Cortex of kidney (tissue), 1 donor: ENCODE data around the gene PPP1R9B.

Source experiments
- DNase-seq: peaks from one replicate; lab custom pipeline; 2025; lab: John Stamatoyannopoulos, UW

PPP1R9B gene

DNA sequence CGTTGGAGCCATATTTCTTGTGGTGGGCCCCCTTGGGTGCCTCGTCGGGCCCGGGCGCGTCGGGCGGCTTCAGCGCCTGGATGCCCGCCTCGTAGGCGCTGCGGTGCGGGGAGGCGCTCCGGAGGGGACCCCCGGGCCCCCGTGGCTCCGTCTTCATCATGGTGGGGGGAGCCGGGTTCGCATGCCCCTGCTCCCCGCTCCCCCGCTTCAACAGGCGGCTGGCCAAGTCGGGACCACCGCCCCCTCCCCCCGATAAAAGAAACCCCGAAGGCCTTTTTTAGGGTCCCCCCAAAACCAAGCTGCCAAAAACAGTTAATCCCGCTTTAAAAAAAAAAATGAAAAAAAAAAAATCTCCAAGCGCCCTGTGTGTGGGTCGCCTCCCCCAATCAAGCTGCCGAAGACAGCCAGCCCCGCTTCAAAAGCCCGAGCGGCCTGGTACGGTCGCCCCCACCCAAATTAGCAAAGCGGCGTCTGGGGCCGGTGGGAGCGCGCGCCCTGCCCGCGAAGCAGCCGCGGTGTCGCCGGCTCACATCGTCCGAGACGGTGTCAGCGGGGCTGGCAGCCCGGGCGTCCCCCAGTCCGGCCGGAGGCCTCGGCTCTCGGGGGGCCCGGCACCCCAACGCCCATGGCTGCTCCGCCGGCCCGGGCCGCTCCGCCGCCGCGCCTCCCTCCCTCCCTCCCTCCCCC is at the start of gene PPP1R9B:
Gene PPP1R9B (minus strand): TSS at position 324 of the 687 bp plus-strand sequence. CDS start 164 bp downstream, at position 160.
- no peak for DNase-seq

DNA sequence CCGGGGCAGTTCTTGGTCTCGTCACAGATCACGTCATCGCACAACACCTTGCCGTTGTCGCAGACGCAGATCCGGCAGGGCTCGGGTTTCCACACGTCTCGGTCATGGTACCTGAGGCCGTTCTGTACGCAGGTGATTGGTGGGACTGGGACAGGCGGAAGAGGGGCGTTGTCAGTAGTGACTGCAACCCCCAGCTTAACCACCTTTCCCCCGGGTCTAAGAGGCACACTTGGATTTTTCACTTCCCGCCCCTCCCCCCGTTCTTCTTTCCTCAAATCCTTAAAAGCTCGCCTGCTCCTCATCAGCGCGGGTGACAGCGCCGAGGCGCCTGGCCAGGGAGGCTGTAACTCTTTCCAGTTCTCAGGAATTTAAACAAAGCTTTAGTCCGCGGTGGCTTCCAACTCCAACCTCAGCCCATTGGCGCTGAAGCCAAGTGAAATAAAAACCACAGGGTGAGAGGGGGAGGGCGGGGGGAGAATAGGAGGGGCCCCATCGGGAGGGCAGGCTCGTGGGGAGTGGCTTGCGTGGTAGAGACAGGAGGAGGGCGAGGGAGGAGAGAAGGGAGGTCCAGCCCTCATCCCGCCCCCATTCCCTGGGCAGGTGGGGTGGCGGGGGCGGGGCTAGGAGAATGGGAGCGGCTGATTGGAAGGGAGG is 49.5 kb upstream of the PPP1R9B start:
- DNase-seq, result no peak

DNA sequence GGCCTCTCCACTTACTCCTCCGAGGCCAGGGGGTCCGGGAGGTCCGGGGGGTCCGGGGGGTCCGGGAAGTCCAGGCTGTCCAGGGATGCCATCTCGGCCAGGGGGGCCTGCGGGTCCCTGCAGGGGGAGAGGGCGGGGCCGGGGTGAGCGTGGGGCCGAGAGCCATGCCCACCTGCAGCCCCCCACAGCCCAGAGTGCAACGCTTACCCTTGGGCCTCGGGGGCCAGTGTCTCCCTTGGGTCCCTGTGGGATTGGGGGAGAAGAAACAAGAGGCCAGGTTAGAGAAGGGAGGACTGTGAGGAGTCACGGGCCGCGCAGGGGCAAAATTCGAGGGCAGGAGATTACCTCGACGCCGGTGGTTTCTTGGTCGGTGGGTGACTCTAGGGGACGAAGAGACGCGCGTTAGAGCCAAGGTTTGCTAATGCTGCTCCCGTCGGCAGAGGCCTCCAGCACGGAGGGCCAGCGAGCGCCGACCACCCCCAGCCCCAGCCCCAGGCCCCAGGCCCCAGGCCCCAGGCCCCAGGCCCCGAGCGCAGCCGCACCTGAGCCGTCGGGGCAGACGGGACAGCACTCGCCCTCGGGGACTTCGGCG is 48.8 kb upstream of the PPP1R9B start:
- no peak for DNase-seq

DNA sequence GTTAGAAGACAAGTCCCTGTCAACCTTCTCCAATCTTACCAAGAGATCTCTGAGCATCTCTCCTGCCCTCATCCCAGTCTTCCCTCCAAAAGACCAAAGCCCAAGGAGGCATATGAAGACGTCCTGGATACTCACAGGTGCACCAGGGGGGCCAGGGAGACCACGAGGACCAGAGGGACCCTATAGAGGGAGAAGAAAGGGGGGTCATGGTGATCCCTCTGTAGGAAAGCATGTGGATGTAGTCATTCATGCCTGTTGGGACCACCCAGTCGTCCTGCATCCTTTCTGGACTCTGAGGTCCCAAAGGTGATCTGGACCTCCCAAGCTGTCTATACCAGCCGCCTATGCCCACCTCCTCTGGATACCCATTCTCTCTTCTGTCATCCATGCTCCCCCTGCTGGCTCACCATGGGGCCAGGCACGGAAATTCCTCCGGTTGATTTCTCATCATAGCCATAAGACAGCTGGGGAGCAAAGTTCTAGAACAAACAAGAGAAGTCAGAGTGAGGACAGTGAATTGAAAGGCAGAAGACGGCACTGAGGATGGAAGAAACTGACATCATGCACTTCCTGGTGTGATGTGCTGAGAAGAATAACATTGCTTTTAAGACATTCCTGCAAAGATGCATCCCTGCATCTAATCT is 47.7 kb upstream of the PPP1R9B start:
- no peak for DNase-seq

- DNase-seq, result no peak
These were observed 46.3 kb upstream of the PPP1R9B start for GRCh38 chr17:50196826-50197225.

- no peak for DNase-seq
These were observed 45.6 kb upstream of the PPP1R9B start for GRCh38 chr17:50196036-50196435.

- DNase-seq, result no peak
These were observed 44.7 kb upstream of the PPP1R9B start for GRCh38 chr17:50194934-50195865.

GRCh38 chr17:50194140-50194933 is 43.9 kb upstream of the PPP1R9B start:
- DNase-seq, result no peak

DNA sequence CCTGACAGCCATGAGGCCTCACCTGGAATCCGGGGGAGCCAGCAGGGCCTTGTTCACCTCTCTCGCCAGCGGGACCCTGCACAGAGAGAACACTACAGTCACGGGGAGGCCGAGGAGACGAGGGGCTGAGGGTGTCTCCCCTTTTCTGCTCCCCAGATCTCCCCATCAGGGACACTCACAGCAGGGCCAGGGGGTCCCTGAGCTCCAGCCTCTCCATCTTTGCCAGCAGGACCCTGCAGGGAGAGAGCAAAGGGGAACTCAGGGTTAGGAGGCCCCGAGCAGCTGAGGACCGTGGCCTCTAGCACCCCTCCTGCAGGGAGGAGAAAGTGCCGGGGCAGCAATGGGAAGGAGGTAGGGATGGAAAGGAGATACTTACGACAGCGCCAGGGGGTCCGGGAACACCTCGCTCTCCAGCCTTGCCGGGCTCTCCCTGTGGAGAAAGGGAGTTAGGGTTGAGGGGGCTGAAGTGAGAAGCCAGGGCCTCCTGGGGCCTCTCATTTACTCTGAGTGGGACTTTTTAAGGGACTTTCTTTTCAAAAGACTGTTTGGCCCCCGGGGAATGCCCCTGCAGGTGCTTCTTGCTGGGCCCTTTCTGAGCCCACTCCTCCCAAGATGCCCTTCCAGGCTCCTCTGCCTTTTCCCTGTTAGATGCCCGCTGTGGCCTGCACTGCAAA is 42.3 kb upstream of the PPP1R9B start:
- no peak for DNase-seq

- no peak for DNase-seq
These were observed 41.7 kb upstream of the PPP1R9B start for GRCh38 chr17:50192144-50192617.

DNA sequence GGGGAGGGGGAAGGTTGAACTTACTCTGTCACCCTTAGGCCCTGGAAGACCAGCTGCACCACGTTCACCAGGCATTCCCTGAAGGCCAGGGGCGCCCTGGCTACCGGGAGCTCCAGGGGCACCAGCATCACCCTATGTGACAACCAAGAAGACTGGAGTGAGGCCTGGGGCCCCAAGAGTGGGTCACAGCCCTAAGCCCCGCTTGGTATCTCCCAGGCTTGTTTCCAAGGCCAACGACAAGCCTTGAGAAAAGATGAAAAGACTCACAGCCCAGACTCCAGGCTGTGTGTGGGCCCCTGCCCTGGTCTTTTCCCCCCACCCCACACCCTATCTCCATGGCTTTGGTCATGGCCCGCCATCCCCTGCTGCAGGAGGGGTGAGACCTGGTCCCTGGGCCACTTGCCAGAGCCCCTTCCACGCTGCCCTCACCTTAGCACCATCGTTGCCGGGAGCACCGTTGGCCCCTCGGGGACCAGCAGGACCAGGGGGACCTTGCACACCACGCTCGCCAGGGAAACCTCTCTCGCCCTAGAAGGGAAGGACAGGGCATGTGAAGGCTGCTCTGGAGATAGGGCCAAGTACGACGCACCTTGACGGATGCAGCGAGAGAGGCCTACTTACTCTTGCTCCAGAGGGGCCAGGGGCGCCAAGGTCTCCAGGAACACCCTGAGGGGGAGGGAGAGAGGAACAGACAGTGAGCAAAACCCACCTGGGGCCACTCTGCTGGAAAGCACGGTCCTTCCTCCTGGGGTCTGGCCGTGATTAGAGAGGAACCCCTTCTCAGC is 41.1 kb upstream of the PPP1R9B start:
- no peak for DNase-seq

GRCh38 chr17:50190603-50191358 is 40.3 kb upstream of the PPP1R9B start:
- no peak for DNase-seq

DNA sequence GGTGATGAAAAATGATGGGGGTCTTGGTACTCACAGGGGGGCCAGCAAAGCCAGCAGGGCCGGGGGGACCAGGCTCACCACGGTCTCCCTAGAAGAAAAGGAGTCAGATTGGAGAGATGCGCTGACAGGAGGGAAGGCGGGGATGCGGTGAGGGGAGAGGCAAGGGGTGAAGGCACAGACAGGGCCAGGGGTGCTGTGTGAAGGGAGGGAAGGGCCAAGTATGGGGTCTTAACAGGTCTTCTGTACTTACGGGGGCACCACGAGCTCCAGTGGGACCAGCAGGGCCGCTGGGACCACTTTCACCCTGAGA is 39.8 kb upstream of the PPP1R9B start:
- DNase-seq, result no peak

DNA sequence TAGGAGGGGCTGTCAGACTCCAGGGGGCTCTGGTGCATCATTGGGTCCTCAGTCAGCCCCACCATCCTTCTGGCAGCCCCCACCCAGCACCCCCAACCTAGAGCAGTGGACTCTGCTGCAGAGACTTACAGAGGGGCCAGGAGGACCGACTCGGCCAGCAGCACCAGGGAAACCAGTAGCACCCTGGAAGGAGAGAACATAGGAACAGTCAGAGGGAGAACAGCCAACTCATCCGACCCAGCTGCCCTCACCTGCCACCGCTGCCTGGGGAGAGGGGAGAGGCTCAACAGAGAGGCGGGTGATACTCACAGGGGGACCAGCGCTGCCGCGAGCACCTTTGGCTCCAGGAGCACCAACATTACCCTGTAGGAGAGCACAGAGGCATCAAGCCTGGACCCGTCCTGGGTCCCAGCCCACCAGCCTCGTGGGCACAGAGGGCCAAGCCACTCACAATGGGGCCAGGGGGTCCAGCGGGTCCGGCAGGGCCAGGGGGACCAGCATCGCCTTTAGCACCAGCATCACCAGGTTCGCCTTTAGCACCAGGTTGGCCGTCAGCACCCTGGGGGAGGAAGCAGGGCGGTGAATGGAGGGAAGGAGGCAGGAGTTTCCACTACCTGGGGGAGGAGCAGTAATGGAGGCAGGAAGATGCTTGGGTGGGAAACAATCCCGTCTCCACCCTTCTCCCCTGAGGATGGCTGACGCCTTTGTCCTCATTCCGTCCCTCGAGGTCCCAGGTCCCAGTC is 39.2 kb upstream of the PPP1R9B start:
- no peak for DNase-seq

GRCh38 chr17:50188921-50189549 is 38.6 kb upstream of the PPP1R9B start:
- DNase-seq, result no peak

DNA sequence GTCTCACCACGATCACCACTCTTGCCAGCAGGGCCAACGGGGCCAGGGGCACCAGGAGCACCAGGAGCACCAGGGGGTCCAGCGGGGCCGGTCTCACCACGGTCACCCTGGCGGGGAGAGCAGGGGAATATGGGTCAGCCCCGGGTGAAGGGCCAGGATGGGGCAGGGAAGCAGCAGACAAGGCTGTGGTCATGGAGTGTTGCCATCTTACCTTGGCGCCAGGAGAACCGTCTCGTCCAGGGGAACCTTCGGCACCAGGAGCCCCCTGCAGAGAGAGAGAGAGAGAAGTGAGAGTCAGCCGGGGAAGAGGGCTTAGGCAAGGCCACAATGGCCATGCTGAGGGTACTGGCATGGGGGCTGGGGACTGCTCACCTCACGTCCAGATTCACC is 38.0 kb upstream of the PPP1R9B start:
- DNase-seq, result no peak

DNA sequence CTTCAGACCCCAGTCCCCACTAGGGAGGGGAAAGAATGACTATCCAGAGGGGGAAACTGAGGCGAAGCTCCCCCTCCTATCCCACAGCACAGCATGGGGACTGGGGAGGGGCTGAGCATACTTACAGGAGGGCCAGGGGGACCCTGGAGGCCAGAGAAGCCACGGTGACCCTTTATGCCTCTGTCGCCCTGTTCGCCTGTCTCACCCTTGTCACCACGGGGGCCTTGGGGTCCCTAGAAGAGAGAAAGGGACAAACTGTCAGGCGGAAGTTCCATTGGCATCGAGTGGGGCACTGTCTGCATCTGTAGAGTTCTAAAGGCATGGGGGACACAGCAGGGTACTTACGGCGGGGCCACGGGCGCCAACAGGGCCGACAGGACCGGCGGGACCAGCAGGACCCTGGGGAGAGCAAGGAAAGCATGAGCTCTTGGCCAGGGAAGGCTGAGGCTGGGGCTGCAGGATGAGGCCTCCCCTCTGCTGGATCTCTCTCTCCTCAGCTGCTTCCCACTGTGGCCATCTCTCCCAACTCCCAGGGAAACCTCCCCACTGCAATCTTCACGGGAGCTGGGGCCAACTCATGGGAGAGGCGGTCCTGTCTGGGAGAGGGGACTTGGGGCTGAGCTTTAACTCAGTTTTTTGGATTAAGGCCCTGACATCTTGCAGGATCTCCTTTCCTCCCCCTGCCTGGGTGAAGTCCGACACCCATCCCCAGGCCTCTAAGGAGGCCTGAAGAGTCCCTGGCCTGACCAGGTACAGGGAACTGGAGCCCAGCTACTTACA is 37.5 kb upstream of the PPP1R9B start:
- no peak for DNase-seq
